Fibroblast of lung (primary cell): ENCODE measurements around the gene ST8SIA6.

Experiments
- EZH2 ChIP-seq: IDR thresholded peaks from 2 replicates; pipeline ENCODE4 v1.5.1; 2012; ENCODE audit warnings: low read length, control low read depth, mild to moderate bottlenecking; ENCODE audit errors: missing control alignments
- TF ChIP-seq, protein P1 (sequence below), 2 donors: IDR thresholded peaks in 1 of 2; conservative IDR thresholded peaks in 1 of 2; 1 replicate in 1 of 2; 2 replicates in 1 of 2; pipeline ENCODE4 v1.5.1; 2011 to 2012; ENCODE audit warnings: low read length in 2 of 2, control low read depth in 1 of 2, inconsistent platforms in 1 of 2, low read depth in 1 of 2, mild to moderate bottlenecking in 1 of 2

- TF ChIP-seq, protein P1, sequence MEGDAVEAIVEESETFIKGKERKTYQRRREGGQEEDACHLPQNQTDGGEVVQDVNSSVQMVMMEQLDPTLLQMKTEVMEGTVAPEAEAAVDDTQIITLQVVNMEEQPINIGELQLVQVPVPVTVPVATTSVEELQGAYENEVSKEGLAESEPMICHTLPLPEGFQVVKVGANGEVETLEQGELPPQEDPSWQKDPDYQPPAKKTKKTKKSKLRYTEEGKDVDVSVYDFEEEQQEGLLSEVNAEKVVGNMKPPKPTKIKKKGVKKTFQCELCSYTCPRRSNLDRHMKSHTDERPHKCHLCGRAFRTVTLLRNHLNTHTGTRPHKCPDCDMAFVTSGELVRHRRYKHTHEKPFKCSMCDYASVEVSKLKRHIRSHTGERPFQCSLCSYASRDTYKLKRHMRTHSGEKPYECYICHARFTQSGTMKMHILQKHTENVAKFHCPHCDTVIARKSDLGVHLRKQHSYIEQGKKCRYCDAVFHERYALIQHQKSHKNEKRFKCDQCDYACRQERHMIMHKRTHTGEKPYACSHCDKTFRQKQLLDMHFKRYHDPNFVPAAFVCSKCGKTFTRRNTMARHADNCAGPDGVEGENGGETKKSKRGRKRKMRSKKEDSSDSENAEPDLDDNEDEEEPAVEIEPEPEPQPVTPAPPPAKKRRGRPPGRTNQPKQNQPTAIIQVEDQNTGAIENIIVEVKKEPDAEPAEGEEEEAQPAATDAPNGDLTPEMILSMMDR (conservative IDR thresholded peaks at IDR 0.05 in 1 of 2, IDR thresholded peaks at IDR 0.05 in 1 of 2; ENCODE audit: low read depth in 1 of 2, low read length in 2 of 2): no peak
- no peak for TF ChIP-seq EZH2
These were observed 96.6 kb downstream of the ST8SIA6 start for GRCh38 chr10:17357781-17358180.
